SIG-M5 treated with dmso at 0.1 percent for 504 hours (cell line): ENCODE measurements around the gene SNX18.
A peak's percentile ranks its signal among the peaks of the same experiment; 100 is the strongest.

Source experiments
- DNase-seq: peaks from one replicate; lab custom pipeline; 2025; ENCODE audit not compliant: unreplicated experiment; lab: John Stamatoyannopoulos, UW

Gene SNX18

GRCh38 chr5:54538156-54538555 lies 20.6 kb downstream of the SNX18 start:
- DNase-seq, result no peak

GRCh38 chr5:54539001-54539400 lies 21.4 kb downstream of the SNX18 start:
- DNase-seq, result no peak

- no peak for DNase-seq
Measured at GRCh38 chr5:54540286-54540685, 22.7 kb downstream of the SNX18 start.

GRCh38 chr5:54541823-54542783 lies 24.5 kb downstream of the SNX18 start:
- DNase-seq, result no peak

GRCh38 chr5:54544044-54544443 lies 26.5 kb downstream of the SNX18 start:
- no peak for DNase-seq

GRCh38 chr5:54545796-54546195 lies 28.2 kb downstream of the SNX18 start:
- peak; percentile 13 for DNase-seq

- no peak for DNase-seq
Measured at GRCh38 chr5:54547711-54548250, 30.2 kb downstream of the SNX18 start.

- DNase-seq, result no peak
Measured at GRCh38 chr5:54548565-54548964, 31.0 kb downstream of the SNX18 start.

- no peak for DNase-seq
Measured at GRCh38 chr5:54551292-54551691, 33.7 kb downstream of the SNX18 start.

- DNase-seq, result no peak
Measured at GRCh38 chr5:54551926-54552325, 34.4 kb downstream of the SNX18 start.

GRCh38 chr5:54552446-54552845 lies 34.9 kb downstream of the SNX18 start:
- DNase-seq, result no peak

GRCh38 chr5:54553659-54554207 lies 36.2 kb downstream of the SNX18 start:
- DNase-seq, result no peak

GRCh38 chr5:54556141-54556540 lies 38.6 kb downstream of the SNX18 start:
- no peak for DNase-seq

GRCh38 chr5:54558362-54558761 lies 40.8 kb downstream of the SNX18 start:
- no peak for DNase-seq

- DNase-seq, result no peak
Measured at GRCh38 chr5:54561651-54562050, 44.1 kb downstream of the SNX18 start.

- no peak for DNase-seq
Measured at GRCh38 chr5:54563083-54563761, 45.7 kb downstream of the SNX18 start.

GRCh38 chr5:54567996-54568395 lies 50.4 kb downstream of the SNX18 start:
- no peak for DNase-seq

- no peak for DNase-seq
Measured at GRCh38 chr5:54570916-54571315, 53.4 kb downstream of the SNX18 start.

GRCh38 chr5:54571462-54571861 lies 53.9 kb downstream of the SNX18 start:
- DNase-seq, result no peak

- no peak for DNase-seq
Measured at GRCh38 chr5:54573812-54574489, 56.4 kb downstream of the SNX18 start.

GRCh38 chr5:54577528-54577927 lies 60.0 kb downstream of the SNX18 start:
- no peak for DNase-seq
